Stimulated activated CD8-positive, alpha-beta memory T cell treated with anti-CD3 and anti-CD28 coated beads, Interleukin-2, amount 100 ng/mL, for 48 hours (primary cell): ENCODE results near the gene PIK3R6.
"Not testable (repeated sequence)": the region's sequence is repeated elsewhere in the genome, so short reads cannot be mapped to it uniquely, and the experiment has no call there.

Experiments
- DNase-seq, 2 donors: peaks; one replicate each; pipeline ENCODE4 v3.0.0-alpha.2; 2020; ENCODE audit warnings: low read depth in 2 of 2

The PIK3R6 gene

GRCh38 chr17:8828517-8828875 lies 39.0 kb downstream of the PIK3R6 start:
- DNase-seq = no peak

GRCh38 chr17:8826808-8827435 lies 40.6 kb downstream of the PIK3R6 start:
- no peak for DNase-seq

GRCh38 chr17:8825802-8826201 lies 41.7 kb downstream of the PIK3R6 start:
- no peak for DNase-seq

GRCh38 chr17:8823279-8823678 lies 44.2 kb downstream of the PIK3R6 start:
- DNase-seq = no peak

- DNase-seq = no peak
Measured at GRCh38 chr17:8822401-8823035, 45.0 kb downstream of the PIK3R6 start.

GRCh38 chr17:8821446-8822105 lies 45.9 kb downstream of the PIK3R6 start:
- no peak for DNase-seq

- DNase-seq = no peak
Measured at GRCh38 chr17:8820311-8821010, 47.0 kb downstream of the PIK3R6 start.

GRCh38 chr17:8818654-8819330 lies 48.7 kb downstream of the PIK3R6 start:
- DNase-seq = no peak

GRCh38 chr17:8818047-8818446 lies 49.4 kb downstream of the PIK3R6 start:
- DNase-seq = no peak

GRCh38 chr17:8806926-8807550 lies 60.4 kb downstream of the PIK3R6 start:
- DNase-seq = no peak

- no peak for DNase-seq
Measured at GRCh38 chr17:8806253-8806925, 61.1 kb downstream of the PIK3R6 start.

- not testable (repeated sequence) for DNase-seq
Measured at GRCh38 chr17:8805396-8805795, 62.1 kb downstream of the PIK3R6 start.

GRCh38 chr17:8803531-8804420 lies 63.7 kb downstream of the PIK3R6 start:
- DNase-seq = no peak

GRCh38 chr17:8801135-8801840 lies 66.2 kb downstream of the PIK3R6 start:
- no peak for DNase-seq

- no peak for DNase-seq
Measured at GRCh38 chr17:8800656-8801055, 66.8 kb downstream of the PIK3R6 start.

GRCh38 chr17:8799570-8800212 lies 67.8 kb downstream of the PIK3R6 start:
- DNase-seq = no peak

GRCh38 chr17:8798846-8799569 lies 68.5 kb downstream of the PIK3R6 start, which contains the start of gene MFSD6L:
MFSD6L (minus strand) TSS chr17:8799365; CDS start chr17:8799120, 245 bp downstream.
- no peak for DNase-seq
